ENCODE data around the gene PRKCA. TPM values are rescaled to one million over a fixed set of nuclear protein-coding genes. Genes with fewer than 3 reads are reported as not detected.
"Not testable (repeated sequence)": the region's sequence is repeated elsewhere in the genome, so short reads cannot be mapped to it uniquely, and the experiment has no call there.

PRKCA gene
- total RNA-seq, 1 donor from 2014 or later: 132 TPM

DNA sequence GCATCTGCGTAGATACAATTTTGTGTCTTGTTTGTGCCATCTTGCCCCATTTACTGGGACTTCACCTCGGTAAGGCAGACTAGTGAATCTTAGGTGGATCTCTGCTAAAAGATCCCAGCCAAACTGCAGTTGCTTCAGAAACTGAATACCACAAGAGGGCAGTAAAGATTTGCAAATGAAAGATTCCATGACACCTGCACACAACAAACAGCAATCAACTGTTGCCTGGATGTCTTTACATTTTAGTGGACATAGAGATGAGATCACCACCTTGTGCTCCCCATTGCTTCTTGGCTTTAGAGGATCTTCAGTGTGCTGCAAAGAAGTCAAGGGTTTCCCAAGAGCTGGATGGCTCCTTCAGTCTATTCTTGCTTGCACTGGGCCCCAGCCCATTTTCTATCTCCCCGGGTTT lies 413.3 kb downstream of the PRKCA start:
- intact Hi-C loops (cut with micrococcal nuclease): loop anchor here (1.0 to 5.0 kb wide), 3 partner anchors 191 to 577 kb away; no protein-coding TSS in a partner anchor

DNA sequence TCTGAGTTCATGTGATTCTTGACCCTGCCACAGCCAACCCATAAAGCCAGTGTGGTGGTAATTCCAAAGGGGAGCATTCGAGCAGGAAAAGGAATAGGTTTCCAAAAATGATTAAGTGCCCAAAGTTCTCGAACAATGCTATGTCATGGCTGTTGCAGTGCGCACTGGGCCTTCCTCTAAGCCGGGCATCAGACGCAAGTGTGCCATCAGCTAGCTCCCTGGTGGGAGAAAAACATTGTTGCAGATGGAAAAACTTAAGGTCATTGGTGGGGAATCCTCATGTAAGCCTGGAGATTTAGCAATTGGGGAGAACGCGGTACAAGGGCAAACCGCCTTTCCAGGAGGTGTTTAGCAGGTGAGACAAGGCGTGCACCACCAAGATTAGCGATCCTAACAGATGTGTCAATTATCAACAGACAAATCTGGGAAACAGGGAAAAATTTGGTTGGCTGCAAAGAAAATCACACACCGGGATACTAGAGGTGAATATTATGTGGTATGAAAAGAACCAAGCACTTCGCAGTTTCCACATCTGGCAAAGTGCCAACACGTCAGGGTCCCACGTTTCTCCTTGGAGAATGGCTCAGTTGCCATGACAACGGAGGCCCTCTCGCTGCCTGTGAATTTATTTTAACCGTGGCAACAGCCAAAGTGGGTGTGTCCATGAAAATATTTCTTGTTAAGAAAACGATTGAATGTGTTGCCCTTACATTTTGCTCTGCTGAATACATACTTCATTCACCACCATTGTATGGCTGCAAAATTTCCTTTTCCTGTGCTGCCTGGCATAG lies 414.0 kb downstream of the PRKCA start:
- intact Hi-C loops (cut with micrococcal nuclease): loop anchor here (5.0 kb wide), 1 partner anchor 576 kb away; no protein-coding TSS in a partner anchor

DNA sequence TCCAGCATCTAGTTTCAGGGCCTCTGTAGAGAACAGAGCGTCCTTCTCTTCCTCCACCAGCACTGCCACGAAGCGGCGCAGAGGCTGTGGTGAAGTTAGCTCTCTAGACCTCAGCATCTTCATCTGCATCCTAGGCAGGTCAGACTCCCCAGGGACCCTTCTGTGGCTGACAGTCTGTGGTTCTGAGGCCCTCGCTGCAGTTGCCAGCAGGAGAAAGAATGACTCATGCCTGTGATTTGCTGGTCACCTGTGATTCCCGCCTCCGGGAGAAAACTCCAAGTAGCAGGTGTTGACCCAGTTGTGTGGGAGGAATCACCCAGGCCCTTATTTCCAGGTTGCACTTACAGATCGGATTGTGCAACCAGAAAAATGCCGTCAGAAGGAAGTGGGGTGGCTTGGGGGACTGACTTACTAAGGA lies 415.2 kb downstream of the PRKCA start:
- intact Hi-C loops (cut with micrococcal nuclease): loop anchor here (5.0 kb wide), 1 partner anchor 575 kb away; no protein-coding TSS in a partner anchor

DNA sequence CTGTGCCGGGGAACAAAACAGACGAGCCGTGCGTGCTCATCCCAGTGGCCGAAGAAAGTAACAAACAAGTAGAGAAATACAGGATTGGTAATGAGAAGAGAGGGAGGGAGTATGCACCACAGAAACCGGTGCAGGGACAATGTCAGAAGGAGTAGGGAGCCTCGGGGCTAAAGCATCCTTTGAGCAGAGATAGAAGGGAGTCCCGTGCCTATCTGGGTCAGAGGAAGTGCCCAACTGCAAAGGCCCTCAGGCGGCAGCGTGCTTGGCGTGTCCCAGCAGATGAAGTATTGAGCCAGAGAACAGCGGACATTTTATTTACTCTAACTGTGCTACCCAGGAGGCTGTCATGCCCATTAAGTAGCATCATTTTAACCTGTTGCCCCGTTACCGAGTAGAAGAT lies 417.6 kb downstream of the PRKCA start:
- intact Hi-C loops (cut with micrococcal nuclease): no loop called here

GRCh38 chr17:66720567-66720966 lies 418.2 kb downstream of the PRKCA start:
- intact Hi-C loops (cut with micrococcal nuclease): no loop called here

DNA sequence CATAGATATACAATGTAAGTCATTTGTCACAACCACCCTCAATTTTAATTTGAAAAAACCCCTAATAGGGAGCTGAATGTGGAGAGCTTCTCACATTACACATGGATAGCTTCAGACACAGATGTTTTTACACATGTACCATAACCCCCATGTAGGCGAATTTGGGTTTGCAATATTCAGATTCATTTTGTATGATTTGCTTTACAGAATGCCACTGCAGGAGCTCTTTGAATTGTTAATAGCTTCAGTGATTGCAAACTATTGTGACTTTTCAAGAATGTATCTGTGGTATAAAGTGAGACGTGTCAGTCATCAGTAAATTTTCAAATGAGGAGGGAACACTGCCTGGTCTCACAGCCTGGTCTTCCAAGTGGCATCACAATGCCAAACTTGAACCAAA lies 419.9 kb downstream of the PRKCA start:
- intact Hi-C loops (cut with micrococcal nuclease): no loop called here

DNA sequence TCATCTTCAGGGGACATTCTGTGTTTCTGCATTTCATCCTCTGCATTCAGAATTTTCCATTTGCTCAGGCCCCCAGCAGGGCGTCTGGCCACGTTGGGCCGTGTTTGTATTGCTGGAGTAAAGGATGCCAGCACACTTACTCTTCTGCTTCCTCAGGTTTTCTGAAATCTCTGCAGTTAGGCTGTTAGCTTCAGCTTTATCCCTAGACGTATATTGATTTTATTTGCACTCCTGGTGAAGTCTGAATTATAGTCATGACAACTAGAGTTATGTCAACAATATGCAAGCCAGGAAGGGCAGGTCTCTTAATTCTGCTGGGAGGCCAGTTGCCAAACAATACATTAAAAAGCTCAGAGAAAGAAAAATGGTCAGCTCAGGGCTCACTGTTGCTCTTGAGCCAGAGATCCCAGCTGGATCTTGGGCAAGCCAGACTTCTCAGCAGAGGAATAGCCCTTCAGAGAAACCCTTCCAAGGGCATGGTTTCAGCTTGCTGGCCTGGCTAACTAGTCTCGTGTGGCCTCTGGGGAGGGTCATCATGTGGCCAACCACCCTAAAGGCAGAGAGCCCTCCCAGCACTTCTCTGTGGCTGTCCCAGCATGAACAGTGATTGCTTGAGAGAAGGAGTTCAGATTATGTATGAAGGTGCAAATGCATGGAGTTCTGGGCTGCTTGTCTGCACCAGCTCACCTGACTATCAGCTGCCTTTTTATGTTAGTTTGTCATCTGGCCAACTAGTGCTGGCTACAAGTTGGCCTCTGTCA lies 422.3 kb downstream of the PRKCA start:
- intact Hi-C loops (cut with micrococcal nuclease): no loop called here

DNA sequence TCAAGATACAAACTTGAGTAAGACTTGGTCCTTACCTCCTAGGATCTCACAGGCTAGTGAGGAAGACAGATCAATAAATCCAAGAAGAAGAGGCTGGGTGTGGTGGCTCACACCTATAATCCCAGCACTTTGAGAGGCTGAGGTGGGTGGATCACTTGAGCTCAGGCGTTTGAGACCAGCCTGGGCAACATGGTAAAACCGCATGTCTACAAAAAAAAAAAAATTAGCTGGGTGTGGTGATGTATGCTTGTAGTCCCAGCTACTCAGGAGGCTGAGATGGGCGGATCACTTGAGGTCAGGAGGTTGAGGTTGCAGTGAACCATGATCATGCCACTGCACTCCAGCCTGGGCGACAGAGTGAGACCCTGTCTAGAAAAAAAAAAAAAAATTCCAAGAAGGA lies 423.0 kb downstream of the PRKCA start:
- intact Hi-C loops (cut with micrococcal nuclease): not testable (repeated sequence)

- intact Hi-C loops (cut with micrococcal nuclease): no loop called here
Measured at GRCh38 chr17:66725956-66726355, 423.5 kb downstream of the PRKCA start.

GRCh38 chr17:66726371-66726770 lies 424.0 kb downstream of the PRKCA start:
- intact Hi-C loops (cut with micrococcal nuclease): no loop called here

GRCh38 chr17:66726846-66727245 lies 424.4 kb downstream of the PRKCA start:
- intact Hi-C loops (cut with micrococcal nuclease): no loop called here

DNA sequence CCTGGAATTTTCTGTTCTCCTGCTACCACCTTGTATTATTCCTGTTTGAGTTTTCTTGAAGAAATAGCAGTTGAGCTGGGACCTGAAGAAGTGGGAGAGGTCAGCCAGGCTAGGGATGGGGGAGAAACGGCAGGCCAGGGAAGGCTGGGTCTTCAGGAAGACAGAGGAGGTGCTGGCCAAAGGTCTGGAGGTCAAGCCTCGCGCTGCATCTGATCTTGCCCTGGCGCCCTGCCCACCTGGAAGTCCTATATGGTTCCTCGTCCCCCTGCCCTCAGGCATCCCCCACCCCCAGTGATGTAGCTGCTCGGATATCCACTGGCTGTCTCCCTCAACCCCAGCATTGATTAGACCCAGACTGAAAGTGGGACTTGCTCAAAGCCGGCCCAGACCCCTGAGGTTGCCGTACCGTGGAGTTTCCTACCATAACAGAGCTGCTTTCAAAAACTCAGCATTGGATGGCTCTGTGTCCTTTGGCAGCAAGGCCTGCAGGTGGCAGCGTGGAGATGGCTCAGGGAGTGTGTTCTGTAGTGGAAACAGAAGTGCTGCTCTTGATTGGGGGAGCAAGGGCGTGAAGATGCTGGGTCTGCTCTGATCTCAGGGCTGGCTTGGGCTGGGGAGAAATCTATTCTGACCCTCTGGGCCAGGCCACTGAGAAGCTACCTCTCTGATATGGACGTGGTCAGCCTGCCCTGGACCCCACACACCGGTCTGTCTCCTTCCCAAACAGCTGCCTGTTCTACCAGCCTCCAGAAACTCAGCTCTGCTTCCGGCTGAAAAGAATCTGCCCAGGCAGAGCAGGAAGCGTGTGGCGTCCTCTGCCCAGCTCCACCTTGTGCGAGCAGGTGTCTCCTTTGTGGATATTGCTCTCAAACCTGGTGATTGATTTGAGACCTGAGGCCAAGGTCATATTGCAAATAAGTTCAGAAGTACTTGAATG lies 425.5 kb downstream of the PRKCA start:
- intact Hi-C loops (cut with micrococcal nuclease): loop anchor here (1.0 kb wide), 1 partner anchor 178 kb away; no protein-coding TSS in a partner anchor

- intact Hi-C loops (cut with micrococcal nuclease): no loop called here
Measured at GRCh38 chr17:66730461-66730923, 428.1 kb downstream of the PRKCA start.

DNA sequence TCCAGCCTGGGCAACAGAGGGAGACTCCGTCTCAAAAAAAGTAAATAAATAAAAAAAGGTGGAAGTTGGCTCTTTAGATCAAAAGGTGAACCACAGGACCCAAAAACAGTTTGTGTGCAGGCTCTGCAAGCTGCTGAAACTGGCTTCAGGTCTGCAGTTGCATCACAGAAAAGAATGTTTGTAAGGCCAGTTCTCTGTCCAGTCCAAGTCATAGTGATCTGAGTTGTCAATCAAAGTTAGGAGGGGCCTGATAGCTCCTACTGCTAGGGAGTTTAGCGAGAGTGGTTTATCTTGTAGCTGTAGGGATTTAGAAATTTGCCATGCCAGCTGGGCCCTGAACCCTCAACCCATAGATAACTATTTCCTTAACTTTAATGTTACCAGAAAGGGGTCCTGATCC lies 431.3 kb downstream of the PRKCA start:
- intact Hi-C loops (cut with micrococcal nuclease): no loop called here

GRCh38 chr17:66734186-66734943 lies 432.0 kb downstream of the PRKCA start:
- intact Hi-C loops (cut with micrococcal nuclease): no loop called here

- intact Hi-C loops (cut with micrococcal nuclease): no loop called here
Measured at GRCh38 chr17:66737524-66737923, 435.1 kb downstream of the PRKCA start.

DNA sequence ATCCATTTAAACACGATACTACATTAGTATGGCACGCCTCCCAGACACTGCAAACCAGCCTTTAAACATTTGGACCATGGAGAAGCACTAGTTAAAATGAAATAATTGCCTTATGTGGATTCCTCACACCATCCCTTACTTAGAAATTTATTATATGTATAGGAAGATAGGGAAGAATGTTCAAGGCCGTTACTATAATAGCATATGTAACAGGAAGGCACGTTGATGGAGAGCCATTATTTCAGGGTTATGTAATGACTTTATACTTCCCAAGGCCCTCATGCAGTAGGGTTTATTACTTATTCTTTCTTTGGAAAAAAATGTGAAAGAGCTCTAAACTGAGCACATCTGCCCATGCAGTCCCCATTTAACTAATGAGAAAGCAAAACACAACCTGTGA lies 435.9 kb downstream of the PRKCA start:
- intact Hi-C loops (cut with micrococcal nuclease): no loop called here

DNA sequence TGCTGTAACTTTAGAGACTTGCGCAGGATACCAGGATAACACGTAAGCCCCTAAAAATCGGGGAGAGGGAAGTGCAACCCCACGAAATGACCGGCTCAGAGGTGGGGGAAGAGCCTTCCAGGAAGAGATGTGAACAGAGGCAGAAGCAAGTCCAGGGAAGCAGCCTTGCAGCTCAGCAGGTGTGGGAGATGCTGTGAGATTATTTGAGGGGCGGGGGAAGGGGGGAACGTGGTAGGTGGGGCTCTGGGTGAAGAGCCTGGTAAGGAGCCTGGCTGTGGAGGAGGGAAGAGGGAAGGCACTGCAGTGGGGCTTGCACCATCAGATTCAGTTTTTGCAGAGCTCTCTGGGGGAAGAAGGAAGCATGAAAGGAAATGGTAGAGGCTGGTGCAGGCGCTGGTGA lies 437.1 kb downstream of the PRKCA start:
- intact Hi-C loops (cut with micrococcal nuclease): no loop called here

DNA sequence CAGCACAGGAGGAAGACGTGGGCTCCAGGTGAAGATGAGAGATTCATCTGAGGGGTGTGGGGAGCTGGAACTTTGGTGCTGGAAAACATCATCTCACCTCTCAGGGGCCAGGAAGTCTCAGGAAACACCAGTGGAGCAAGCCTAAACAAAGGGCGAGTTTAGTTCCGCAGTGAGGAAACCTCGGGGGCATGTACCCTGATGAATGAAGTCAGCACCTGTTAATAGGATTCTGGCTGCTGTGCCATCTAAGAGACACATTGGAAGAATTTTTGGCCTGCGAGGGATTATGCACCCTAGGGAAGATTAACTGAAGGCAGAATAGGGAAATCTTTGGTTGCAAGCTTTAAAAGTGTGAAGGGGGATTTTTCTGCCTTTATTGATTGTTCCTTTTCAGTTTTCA lies 437.8 kb downstream of the PRKCA start:
- intact Hi-C loops (cut with micrococcal nuclease): no loop called here

DNA sequence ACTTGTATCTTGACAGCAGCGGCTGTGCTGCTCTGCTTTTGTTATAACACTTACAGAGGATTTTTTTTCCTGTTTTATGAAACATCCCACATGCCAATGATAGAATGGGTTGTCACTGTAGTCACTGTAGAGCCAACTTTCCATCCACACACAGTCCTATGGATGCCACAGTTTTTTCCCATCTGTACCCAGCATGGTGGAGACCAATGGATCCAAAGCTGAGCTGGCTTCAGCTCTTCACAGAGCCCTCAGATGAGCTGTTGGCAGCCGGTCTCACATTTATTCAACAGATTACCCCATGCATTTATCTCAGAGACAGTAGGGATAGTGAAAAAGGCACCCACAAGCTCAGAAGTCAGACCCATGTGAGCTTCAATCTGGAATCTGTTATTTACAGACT lies 441.1 kb downstream of the PRKCA start:
- intact Hi-C loops (cut with micrococcal nuclease): no loop called here

Data from T-helper 1 cell treated with Interleukin-12 subunit alpha and Interleukin-12 subunit beta and Interleukin-4 antibody, amounts not matched to agents 30 ng/mL and 1 ng/mL, for 36 hours (primary cell).